GM12878 (cell line): ENCODE measurements around the gene SLC31A1. TPM values are rescaled to one million over a fixed set of nuclear protein-coding genes. Genes with fewer than 3 reads are reported as not detected.

Experiments
- BMI1 ChIP-seq: fragments of 450-650 bp; IDR thresholded peaks from 2 replicates; pipeline ENCODE4 v1.6.1; 2016; ENCODE audit warnings: mild to moderate bottlenecking, moderate library complexity, borderline replicate concordance
- CHD1 ChIP-seq: IDR thresholded peaks from 2 replicates; pipeline ENCODE4 v1.6.1; 2012; ENCODE audit warnings: low read depth, low read length, improper control_type of control experiment
- GATAD2B ChIP-seq: fragments of 450-650 bp; conservative IDR thresholded peaks from 2 replicates; pipeline ENCODE4 v1.6.1; 2017; ENCODE audit warnings: low read depth, mild to moderate bottlenecking, moderate library complexity
- HDAC6 ChIP-seq: fragments of 200-600 bp; sonication (generic); IDR thresholded peaks from one replicate; pipeline ENCODE4 v1.8.0; 2017; ENCODE audit warnings: antibody characterized with exemption; ENCODE audit not compliant: unreplicated experiment
- IKZF2 ChIP-seq, 2 experiments: fragments of 450-650 bp; IDR thresholded peaks; 2 replicates each; pipeline ENCODE4 v1.6.1; 2017; ENCODE audit warnings: mild to moderate bottlenecking in 2 of 2, moderate library complexity in 2 of 2
- MYC ChIP-seq: IDR thresholded peaks from 2 replicates; pipeline ENCODE4 v1.6.1; 2011; ENCODE audit warnings: mild to moderate bottlenecking, low read length, moderate library complexity, inconsistent platforms; ENCODE audit not compliant: insufficient read depth, insufficient replicate concordance, insufficient read length, severe bottlenecking
- PML ChIP-seq: IDR thresholded peaks from 2 replicates; pipeline ENCODE4 v1.6.1; 2012; ENCODE audit warnings: low read length, inconsistent platforms
- POLR2AphosphoS2 ChIP-seq: IDR thresholded peaks from 2 replicates; pipeline ENCODE4 v1.6.1; 2011; ENCODE audit warnings: low read depth, mild to moderate bottlenecking, low read length, improper control_type of control experiment, moderate library complexity
- RFX5 ChIP-seq: IDR thresholded peaks from 2 replicates; pipeline ENCODE4 v1.6.1; 2011; ENCODE audit warnings: low read depth, low read length, improper control_type of control experiment
- SIX5 ChIP-seq: IDR thresholded peaks from 2 replicates; pipeline ENCODE4 v1.6.1; 2011; ENCODE audit warnings: mild to moderate bottlenecking, low read depth, low read length, moderate library complexity; ENCODE audit not compliant: severe bottlenecking
- SMAD5 ChIP-seq: IDR thresholded peaks from 2 replicates; pipeline ENCODE4 v1.6.1; 2016; ENCODE audit warnings: antibody characterized with exemption, low read depth
- SMC3 ChIP-seq: IDR thresholded peaks from 2 replicates; pipeline ENCODE4 v1.6.1; 2011; ENCODE audit warnings: low read length, improper control_type of control experiment, borderline replicate concordance
- TAF1 ChIP-seq: IDR thresholded peaks from 2 replicates; pipeline ENCODE4 v1.6.1; 2011; ENCODE audit warnings: mild to moderate bottlenecking, low read depth, low read length, borderline replicate concordance
- TARDBP ChIP-seq: IDR thresholded peaks from 2 replicates; pipeline ENCODE4 v1.6.1; 2016; ENCODE audit warnings: borderline replicate concordance
- YBX1 ChIP-seq: fragments of 450-650 bp; IDR thresholded peaks from 2 replicates; pipeline ENCODE4 v1.6.1; 2016; ENCODE audit warnings: antibody characterized with exemption
- ZNF622 ChIP-seq: fragments of 450-650 bp; IDR thresholded peaks from 2 replicates; pipeline ENCODE4 v1.6.1; 2017; ENCODE audit warnings: mild to moderate bottlenecking, inconsistent platforms
- polyA plus RNA-seq, 11 experiments: library from polyadenylated mRNA; depleted of rRNA in 4 of 11; unstranded in 6 of 11; stranded (reverse) in 5 of 11; fragments of >200 nt; fragmentation: Nextera tagmentation in 4 of 11; fragmentation: Illumina TruSeq in 1 of 11; extraction: Ambion mirVana in 4 of 11; extraction: Trizol in 1 of 11; gene quantifications; 1 replicate in 1 of 11; 2 replicates in 10 of 11; pipeline versions ENCODE4 v1.2.1 to v1.2.3, GENCODE V29; 2011 to 2016; ENCODE audit warnings: inconsistent platforms in 2 of 11, missing spikeins in 2 of 11, low read depth in 1 of 11
- total RNA-seq, 4 experiments: library from RNA; depleted of rRNA in 3 of 4; stranded (reverse); fragments of >200 nt in 3 of 4; fragmentation: Illumina TruSeq in 1 of 4; extraction: Trizol in 1 of 4; gene quantifications; 2 replicates each; pipeline versions ENCODE4 v1.2.1 to v1.2.3, GENCODE V29; 2013 to 2021
- TF ChIP-seq, protein P1 (sequence below): IDR thresholded peaks from 2 replicates; pipeline ENCODE4 v1.6.1; 2011; ENCODE audit warnings: low read depth, low read length, improper control_type of control experiment, borderline replicate concordance
- TF ChIP-seq, protein P2 (sequence below): fragments of 450-650 bp; IDR thresholded peaks from 2 replicates; pipeline ENCODE4 v1.6.1; 2017; ENCODE audit warnings: antibody characterized with exemption, mild to moderate bottlenecking, moderate library complexity
- TF ChIP-seq, protein P3 (sequence below): fragments of 450-650 bp; IDR thresholded peaks from 2 replicates; pipeline ENCODE4 v1.6.1; 2016; ENCODE audit warnings: mild to moderate bottlenecking, moderate library complexity, borderline replicate concordance
- TF ChIP-seq, protein P4 (sequence below): fragments of 450-650 bp; IDR thresholded peaks from 2 replicates; pipeline ENCODE4 v1.6.1; 2018; ENCODE audit warnings: borderline replicate concordance, mild to moderate bottlenecking; ENCODE audit not compliant: partially characterized antibody

SLC31A1 gene
- total and polyA plus RNA-seq, 10 of the 15 experiments (the other 5 are each of a cell fraction or from before 2014, with no cell fraction given) = 7.3 to 16.2 (median 10.5) TPM

GRCh38 chr9:113221003-113221799 is at the start of gene SLC31A1, which contains the start of gene FKBP15 (continued):
- no peak for TF ChIP-seq CHD1
- TF ChIP-seq SMC3 = 0 out of 2 replicates have a peak, but pooled peaks have one; percentile 3
- peak; percentile 12 for TF ChIP-seq SIX5
- TF ChIP-seq, protein P1, sequence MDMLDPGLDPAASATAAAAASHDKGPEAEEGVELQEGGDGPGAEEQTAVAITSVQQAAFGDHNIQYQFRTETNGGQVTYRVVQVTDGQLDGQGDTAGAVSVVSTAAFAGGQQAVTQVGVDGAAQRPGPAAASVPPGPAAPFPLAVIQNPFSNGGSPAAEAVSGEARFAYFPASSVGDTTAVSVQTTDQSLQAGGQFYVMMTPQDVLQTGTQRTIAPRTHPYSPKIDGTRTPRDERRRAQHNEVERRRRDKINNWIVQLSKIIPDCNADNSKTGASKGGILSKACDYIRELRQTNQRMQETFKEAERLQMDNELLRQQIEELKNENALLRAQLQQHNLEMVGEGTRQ = no peak; the same call in 1 of the 2 replicates
- TF ChIP-seq, protein P2, sequence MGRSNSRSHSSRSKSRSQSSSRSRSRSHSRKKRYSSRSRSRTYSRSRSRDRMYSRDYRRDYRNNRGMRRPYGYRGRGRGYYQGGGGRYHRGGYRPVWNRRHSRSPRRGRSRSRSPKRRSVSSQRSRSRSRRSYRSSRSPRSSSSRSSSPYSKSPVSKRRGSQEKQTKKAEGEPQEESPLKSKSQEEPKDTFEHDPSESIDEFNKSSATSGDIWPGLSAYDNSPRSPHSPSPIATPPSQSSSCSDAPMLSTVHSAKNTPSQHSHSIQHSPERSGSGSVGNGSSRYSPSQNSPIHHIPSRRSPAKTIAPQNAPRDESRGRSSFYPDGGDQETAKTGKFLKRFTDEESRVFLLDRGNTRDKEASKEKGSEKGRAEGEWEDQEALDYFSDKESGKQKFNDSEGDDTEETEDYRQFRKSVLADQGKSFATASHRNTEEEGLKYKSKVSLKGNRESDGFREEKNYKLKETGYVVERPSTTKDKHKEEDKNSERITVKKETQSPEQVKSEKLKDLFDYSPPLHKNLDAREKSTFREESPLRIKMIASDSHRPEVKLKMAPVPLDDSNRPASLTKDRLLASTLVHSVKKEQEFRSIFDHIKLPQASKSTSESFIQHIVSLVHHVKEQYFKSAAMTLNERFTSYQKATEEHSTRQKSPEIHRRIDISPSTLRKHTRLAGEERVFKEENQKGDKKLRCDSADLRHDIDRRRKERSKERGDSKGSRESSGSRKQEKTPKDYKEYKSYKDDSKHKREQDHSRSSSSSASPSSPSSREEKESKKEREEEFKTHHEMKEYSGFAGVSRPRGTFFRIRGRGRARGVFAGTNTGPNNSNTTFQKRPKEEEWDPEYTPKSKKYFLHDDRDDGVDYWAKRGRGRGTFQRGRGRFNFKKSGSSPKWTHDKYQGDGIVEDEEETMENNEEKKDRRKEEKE = no peak
- no peak for TF ChIP-seq YBX1
- TF ChIP-seq ZNF622 = no peak
- TF ChIP-seq, protein P3, sequence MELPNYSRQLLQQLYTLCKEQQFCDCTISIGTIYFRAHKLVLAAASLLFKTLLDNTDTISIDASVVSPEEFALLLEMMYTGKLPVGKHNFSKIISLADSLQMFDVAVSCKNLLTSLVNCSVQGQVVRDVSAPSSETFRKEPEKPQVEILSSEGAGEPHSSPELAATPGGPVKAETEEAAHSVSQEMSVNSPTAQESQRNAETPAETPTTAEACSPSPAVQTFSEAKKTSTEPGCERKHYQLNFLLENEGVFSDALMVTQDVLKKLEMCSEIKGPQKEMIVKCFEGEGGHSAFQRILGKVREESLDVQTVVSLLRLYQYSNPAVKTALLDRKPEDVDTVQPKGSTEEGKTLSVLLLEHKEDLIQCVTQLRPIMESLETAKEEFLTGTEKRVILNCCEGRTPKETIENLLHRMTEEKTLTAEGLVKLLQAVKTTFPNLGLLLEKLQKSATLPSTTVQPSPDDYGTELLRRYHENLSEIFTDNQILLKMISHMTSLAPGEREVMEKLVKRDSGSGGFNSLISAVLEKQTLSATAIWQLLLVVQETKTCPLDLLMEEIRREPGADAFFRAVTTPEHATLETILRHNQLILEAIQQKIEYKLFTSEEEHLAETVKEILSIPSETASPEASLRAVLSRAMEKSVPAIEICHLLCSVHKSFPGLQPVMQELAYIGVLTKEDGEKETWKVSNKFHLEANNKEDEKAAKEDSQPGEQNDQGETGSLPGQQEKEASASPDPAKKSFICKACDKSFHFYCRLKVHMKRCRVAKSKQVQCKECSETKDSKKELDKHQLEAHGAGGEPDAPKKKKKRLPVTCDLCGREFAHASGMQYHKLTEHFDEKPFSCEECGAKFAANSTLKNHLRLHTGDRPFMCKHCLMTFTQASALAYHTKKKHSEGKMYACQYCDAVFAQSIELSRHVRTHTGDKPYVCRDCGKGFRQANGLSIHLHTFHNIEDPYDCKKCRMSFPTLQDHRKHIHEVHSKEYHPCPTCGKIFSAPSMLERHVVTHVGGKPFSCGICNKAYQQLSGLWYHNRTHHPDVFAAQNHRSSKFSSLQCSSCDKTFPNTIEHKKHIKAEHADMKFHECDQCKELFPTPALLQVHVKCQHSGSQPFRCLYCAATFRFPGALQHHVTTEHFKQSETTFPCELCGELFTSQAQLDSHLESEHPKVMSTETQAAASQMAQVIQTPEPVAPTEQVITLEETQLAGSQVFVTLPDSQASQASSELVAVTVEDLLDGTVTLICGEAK = no peak; the same call in 1 of the 2 replicates
- TF ChIP-seq POLR2AphosphoS2 = peak; percentile 62
- no peak for TF ChIP-seq HDAC6
- peak; percentile 69; the same call in 1 of the 2 replicates for TF ChIP-seq TAF1
- TF ChIP-seq PML = no peak
- peak; percentile 90 for TF ChIP-seq GATAD2B
- TF ChIP-seq, protein P4, sequence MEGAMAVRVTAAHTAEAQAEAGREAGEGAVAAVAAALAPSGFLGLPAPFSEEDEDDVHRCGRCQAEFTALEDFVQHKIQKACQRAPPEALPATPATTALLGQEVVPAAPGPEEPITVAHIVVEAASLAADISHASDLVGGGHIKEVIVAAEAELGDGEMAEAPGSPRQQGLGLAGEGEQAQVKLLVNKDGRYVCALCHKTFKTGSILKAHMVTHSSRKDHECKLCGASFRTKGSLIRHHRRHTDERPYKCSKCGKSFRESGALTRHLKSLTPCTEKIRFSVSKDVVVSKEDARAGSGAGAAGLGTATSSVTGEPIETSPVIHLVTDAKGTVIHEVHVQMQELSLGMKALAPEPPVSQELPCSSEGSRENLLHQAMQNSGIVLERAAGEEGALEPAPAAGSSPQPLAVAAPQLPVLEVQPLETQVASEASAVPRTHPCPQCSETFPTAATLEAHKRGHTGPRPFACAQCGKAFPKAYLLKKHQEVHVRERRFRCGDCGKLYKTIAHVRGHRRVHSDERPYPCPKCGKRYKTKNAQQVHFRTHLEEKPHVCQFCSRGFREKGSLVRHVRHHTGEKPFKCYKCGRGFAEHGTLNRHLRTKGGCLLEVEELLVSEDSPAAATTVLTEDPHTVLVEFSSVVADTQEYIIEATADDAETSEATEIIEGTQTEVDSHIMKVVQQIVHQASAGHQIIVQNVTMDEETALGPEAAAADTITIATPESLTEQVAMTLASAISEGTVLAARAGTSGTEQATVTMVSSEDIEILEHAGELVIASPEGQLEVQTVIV = peak; percentile 99
- peak; percentile 75 for TF ChIP-seq RFX5
- TF ChIP-seq TARDBP = no peak
- TF ChIP-seq IKZF2 (IDR thresholded peaks at IDR 0.05) = peak; percentile 84 to 88
- no peak for TF ChIP-seq BMI1
- TF ChIP-seq SMAD5 = no peak
- no peak for TF ChIP-seq MYC
